ENCODE results near the gene TEX19.
A peak's percentile ranks its signal among the peaks of the same experiment; 100 is the strongest.
"Not testable (repeated sequence)": the region's sequence is repeated elsewhere in the genome, so short reads cannot be mapped to it uniquely, and the experiment has no call there.

TEX19 gene

DNA sequence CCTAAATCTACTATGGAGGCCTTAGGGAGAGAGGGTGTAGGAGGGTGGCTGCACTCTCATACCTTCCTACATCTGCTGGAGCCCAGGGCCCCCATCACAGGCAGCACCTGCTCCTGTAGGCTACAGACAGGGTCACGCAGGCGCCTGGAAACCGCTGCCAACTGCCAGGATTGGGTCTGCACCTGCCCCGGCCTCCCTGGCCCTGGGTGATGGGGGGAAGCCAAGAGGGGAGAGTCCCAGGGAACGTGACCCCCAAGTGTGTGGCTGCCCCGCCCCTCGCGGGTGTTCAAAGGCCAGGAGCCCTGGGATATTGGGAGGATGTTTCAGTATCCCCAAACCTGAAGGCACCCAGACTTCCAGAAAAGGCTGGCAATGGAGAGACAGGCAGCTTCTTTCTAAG lies 5.6 kb upstream of the TEX19 start:
- DNase-seq (ENCODE audit: low spot score), result no peak

DNA sequence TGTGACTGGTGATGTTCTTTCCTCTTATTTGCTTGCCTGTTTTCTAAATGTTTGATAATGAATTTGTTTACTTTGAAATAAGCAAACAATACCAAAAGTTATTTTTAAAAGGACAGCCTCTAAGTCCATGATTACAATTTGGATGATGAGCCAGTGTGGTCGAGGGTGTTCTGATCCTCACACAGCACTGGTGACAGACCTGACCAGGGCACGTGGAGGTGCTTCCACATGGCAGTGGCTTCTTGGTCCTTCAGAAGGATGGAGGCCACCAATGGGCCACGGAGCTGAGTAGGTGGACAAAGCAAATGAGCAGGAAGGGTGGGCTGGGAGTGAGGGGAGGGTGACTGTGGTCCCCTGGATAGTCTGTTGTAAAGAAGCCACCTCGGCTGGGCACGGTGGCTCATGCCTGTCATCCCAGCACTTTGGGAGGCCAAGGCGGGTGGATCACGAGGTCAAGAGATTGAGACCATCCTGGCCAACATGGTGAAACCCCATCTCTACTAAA lies 4.2 kb upstream of the TEX19 start:
- no peak for DNase-seq (ENCODE audit: low spot score)

DNA sequence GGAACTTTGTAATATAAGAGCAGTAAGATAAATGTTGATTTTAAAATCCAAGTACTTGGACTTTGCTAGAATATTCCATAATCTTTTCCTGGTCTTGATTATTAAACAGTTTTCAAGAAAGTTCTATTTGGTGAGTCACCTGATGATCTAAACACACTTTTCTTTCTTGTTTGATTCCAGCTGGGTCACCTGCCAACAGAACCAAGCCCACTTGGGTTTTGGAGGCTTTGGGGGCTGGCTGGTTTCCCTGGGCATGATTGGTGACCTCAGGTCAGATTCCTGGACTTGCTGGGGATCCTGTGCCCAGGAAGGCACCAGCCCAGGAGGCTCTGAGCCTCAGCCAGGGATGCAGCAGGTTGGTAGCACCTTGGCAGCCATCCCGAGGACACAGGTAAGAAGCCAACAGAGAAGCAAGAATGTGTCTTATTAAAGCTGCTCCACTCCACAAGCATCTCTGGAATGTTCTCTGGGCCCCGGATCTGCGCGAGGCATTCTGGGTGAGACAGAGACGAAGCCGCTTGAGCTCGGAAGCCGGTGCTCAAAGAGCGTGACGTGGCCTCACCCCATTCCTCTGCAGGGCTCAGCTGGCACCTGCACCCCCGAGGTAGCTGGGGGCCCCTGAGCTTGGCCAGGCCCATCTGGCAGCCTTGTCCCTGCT lies 3.1 kb upstream of the TEX19 start:
- no peak for DNase-seq (ENCODE audit: low spot score)

DNA sequence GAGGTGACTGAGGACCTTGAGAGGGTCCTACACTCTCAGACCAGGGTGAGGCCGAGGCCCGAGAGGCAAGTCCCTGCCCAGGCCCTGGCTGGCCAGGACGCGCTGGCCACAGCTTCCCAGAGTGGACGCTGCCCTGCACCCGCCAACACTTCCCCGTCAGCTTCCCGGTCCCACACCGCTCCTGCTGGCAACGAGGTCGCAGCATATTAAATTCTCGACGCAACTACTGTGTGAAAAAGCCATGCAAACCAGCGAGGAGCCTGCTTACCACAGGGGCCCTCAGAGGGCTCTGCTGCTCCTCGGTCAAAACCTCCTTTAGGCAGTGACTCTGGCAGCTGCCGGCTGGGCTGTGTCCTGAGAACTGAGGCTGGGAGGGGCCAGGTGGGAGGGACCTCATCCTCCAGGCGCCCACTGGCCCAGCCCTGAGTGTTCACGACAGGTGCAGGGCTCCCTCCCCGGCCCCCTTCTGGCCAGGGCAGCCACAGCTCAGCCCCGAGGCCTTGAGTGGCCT lies 2.1 kb upstream of the TEX19 start:
- no peak for DNase-seq (ENCODE audit: low spot score)

DNA sequence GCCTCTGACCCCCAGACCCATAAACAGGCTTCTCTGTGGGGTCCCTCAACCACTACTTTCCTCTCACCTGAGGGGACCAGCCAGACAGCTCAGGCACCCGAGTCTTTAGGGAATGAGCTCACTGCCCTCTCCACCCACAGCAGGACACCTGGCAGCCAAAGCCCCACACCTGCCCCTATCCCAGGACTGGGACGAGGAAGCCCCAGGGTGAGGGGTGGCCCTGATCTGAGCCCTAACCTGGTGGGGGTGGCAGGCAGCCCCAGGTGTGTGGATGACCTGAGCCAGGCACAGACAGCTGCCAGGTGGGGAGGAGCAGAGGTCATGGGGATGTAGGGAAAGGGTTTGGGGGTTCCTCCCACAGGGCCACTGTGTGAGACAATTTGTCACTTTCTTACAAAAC lies 1.7 kb upstream of the TEX19 start:
- no peak for DNase-seq (ENCODE audit: low spot score)

DNA sequence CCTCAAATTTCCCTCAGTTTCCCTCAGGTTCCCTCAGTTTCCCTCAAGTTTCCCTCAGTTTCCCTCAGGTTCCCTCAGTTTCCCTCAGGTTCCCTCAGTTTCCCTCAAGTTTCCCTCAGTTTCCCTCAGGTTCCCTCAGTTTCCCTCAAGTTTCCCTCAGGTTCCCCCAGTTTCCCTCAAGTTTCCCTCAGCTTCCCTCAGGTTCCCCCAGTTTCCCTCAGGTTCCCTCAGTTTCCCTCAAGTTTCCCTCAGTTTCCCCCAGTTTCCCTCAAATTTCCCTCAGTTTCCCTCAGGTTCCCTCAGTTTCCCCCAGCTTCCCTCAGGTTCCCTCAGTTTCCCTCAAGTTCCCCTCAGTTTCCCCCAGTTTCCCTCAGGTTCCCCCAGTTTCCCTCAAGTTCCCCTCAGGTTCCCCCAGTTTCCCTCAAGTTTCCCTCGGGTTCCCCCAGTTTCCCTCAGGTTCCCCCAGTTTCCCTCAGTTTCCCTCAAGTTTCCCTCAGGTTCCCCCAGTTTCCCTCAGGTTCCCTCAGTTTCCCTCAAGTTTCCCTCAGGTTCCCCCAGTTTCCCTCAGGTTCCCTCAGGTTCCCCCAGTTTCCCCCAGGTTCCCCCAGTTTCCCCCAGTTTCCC lies 516 bp downstream of the TEX19 start:
- DNase-seq (ENCODE audit: low spot score), result not testable (repeated sequence)

DNA sequence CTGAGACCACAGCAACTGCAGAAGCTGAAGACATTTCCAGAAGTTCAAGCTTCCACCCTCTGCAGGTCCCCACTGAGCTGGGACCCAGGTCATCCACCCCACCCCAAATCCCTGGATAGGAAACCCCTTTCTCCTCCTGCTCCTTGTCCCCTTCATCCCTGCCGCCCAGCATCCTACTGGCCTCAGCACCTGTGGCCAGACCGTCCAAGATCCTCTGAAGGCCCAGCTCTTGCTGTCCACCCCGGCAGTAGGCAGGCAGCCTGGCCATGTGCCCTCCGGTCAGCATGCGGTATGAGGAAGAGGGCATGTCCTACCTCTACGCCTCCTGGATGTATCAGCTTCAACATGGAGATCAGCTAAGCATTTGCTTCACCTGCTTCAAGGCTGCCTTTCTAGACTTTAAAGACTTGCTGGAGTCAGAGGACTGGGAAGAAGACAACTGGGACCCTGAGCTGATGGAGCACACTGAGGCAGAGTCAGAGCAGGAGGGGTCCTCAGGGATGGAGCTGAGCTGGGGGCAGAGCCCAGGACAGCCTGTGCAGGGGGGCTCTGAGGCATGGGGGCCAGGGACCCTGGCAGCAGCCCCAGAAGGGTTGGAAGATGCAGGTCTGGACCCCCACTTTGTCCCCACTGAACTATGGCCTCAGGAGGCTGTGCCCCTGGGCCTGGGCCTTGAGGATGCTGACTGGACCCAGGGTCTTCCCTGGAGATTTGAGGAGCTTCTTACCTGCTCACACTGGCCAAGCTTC lies 3.0 kb downstream of the TEX19 start:
- no peak for DNase-seq (ENCODE audit: low spot score)

DNA sequence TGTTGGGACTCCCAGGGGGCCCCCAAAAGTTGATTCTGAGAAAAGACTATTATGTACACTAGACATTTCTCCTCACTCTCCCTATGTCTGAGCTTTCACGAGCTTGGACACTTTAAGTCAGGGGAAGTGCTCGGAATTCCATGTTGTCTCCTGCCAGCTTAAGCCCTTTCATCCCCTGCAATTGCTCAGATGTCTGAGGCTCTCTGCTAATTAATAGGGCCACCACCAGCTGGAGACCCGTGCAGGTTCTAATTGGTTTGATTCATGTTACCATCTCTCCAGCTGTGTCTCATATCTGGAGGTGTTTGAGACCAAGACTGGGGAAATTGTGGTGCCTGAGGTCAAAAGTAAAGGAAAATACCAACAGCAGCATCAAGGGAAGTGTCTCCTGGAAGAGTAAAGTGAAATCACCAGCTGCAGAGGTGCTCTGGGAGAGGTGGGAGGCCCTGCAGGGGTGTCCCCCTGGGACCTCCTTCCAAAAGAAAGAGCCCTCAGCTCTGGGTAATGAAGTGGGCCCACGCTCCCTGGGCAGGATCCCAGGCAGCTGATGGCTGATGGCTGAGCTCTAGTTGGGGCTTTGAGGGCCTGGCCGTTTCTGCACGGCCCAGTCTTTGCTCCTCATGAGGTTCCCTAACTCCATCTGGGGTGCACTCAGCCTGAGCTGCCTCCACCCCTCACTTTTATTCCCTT lies 6.7 kb downstream of the TEX19 start:
- no peak for DNase-seq (ENCODE audit: low spot score)

DNA sequence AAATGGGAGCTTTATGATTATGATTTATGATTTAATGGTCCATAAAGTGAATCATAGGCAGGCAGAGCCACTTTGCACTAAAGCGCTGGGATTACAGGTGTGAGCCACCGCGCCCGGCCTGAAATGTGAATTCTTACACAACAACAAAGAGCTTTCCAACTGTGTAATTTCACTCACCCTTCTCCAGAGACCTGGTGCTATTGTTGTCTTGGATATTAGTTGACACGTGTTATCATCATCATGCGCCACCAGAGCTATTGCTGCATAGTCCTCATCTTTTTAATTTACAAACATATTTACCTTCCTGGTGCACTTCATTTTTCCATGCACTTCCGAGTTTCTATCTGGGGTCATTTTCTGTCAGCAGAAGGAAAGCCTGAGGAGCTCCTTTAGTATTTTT lies 7.7 kb downstream of the TEX19 start:
- no peak for DNase-seq (ENCODE audit: low spot score)

DNA sequence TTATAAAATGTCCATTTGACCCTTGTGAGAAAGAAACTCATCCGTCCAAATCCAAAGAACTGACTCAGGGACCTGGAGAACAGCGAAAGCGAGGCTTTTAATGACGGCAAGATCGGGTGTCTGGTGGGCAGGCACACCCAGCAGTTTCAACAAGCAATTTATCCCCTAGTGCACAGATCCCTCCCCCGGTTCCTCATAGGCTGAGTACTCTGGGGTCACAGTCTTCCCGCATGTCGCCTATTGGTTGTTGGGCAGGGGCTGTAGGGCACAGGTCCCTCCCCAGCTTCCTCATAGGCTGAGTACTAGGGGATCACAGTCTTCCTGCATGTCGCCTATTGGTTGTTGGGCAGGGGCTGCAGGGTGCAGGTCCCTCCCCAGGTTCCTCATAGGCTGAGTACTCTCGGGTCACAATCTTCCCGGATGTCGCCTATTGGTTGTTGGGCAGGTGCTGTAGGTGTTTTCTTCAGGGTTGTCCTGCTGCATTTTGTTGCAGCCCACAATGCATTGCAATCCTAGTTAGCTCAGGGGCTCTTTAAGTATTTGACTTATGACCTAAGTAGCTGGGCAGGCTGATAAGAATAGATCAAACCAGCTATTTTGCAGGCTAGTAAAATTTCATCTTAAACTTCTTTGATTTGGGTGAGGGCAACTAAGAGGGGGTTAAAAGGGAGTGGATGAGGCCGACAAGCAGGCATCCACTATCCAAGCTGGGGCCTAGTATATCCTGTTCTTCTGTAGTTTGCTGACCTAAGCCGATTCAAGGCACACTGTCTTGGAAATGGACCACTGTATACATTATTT lies 8.9 kb downstream of the TEX19 start:
- DNase-seq (ENCODE audit: low spot score), result peak; percentile 96

DNA sequence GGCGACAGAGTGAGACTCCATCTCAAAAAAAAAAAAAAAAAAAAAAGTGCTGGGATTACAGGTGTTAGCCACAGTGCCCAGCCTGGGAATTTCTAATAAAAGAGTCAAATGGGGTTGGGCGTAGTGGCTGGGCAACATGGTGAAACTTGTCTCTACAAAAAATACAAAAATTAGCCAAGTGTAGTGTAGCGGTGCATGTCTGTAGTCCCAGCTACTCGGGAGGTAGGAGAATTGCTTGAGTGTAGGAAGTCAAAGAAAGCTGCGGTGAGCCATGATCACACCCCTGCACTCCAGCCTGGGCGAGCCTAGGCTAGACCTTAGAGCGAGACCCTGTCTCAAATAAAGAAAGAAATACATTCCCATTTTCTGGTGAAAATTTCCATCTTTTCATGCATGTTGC lies 10.2 kb downstream of the TEX19 start:
- DNase-seq (ENCODE audit: low spot score), result no peak

DNA sequence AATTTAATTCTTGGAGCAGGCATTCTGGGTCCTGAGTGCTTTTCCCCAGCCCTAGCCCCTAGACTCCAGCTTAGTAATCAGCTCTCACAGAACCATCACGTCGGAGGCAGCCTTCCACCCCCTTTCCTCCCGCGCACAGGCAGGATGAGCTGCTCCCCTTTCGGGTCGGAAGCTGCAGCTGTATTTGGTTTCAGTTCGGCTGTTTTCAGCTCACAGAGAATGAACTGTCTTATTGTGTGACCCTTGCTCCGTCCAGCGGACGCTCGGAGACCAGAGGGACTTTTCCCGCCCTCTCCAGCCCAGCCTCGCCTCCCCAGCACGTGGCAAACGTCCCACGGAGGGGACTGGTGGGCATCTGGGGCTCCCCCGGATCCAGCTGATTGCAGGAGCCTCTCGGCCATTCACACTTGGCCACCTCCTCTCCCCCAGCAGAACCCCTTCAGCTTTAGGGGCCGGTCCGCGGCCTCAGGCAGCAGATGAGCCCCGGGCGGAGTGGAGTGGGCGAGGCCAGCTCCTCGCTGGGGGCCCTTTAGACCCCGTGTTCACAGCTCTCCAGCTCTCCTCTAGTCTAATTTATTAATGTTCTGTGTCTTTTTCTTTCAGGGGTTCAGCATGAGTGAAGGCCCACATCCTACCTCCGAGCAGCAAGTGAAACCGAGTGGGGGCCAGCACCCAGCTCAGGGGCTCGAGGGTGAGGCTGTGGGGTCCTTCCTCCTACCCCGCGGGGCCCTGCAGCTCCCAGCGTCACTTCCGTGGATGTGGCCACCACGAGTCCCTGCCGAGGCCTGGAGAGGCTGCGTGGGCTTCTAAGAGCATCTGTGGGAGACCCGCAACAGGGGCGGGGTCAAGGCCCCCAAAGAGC lies 11.7 kb downstream of the TEX19 start:
- DNase-seq (ENCODE audit: low spot score), result no peak

DNA sequence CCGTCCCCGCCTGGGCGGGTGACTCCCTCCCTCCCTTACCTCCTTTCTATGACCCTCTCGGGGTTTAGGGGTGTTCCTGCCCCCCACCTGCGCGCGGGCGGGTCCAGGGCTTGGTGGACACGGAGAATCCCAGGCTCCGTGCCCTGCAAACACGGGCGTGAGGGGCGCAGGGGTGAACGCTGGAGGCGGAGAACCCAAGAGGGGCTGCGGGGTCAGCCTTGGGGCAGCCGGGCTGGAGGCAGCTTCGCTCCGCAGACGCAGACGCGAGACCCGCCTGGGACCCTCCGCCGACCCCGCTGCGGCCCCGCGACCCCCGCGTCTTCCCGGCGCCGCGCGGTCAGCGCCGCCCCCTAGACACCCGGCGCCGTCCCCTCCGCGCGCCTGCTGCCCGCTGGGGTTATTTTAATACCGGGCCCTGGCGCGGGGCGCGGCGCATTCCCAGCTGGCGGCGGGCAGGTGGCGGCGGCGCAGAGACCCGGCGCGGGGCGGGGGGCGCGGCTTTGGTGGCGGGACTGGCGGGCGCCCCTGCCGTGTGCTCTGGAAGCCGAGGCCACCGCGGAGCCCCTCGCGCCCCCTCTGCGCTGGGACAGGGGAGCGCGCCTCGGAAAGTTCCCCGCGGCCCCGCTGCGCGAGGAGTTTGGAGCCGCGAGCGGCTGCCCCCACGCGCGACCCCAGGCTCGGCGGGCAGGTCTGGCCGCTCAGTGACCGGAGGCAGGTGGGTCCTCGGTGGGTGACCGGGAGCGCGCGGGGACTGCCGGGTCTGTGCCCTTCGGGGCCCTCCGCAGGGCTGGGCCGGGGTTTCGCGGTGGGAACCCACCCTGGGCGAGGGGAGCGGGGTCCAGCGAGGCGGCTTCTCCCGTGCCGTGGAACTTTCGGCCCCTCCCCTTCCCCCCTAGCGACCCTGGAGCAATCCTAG lies 12.5 kb downstream of the TEX19 start, which contains the start of gene UTS2R:
Gene UTS2R, plus strand, starts transcription at position 433 of the 916 bp plus-strand sequence. CDS start 2,560 bp downstream, outside the sequence.
- no peak for DNase-seq (ENCODE audit: low spot score)

DNA sequence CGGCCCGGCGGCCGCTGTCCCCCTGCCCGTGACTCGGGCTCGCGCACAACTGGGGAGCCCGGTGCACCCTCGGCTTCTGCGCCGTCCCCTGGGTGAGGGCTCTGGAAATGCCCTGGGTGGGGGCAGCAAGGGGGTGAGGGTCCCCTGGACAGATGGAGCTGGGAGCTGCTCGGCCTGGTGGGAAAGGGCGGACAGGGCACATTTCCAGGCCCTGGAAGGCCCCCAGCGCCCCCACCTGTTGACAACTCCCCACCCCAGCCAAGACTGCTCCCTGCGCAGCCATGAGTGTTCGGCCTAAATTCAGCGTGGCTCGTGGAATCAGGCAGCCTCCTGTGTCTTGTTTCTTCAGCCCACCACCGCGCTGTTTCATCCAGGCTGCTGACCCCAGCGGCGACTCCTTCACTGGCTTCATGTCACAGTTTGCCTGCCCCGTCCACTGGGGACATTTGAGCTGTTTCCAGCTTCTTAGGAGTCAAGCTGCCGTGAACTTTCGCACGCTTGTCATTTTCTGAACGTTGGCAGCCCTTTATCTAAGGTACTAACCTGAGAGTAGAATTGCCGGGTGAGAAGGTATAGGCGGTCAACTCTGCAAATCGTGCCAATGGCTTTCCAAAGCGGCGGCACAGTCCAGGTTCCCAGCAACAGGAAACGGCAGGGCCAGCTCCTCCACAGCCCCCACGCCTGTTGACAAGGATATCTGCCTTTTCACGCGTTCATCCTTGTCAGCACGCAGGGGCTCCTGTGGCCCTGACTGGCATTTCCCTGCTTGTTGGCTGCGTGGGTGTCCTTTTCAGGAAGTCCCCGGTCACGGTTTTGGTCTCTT lies 13.4 kb downstream of the TEX19 start:
- no peak for DNase-seq (ENCODE audit: low spot score)

DNA sequence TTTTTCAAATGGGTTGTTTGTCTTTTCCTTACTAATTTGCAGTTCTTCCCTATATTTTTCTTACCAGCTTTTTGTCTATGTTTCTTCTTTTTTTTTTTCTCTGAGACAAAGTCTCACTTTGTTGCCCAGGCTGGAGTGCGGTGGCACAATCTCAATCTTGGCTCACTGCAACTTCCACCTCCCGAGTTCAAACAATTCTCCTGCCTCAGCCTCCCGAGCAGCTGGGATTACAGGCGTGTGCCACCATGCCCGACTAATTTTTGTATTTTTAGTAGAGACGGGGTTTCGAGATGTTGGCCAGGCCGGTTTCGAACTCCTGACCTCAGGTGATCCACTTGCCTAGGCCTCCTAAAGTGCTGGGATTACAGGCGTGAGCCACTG lies 14.0 kb downstream of the TEX19 start:
- DNase-seq (ENCODE audit: low spot score), result not testable (repeated sequence)

DNA sequence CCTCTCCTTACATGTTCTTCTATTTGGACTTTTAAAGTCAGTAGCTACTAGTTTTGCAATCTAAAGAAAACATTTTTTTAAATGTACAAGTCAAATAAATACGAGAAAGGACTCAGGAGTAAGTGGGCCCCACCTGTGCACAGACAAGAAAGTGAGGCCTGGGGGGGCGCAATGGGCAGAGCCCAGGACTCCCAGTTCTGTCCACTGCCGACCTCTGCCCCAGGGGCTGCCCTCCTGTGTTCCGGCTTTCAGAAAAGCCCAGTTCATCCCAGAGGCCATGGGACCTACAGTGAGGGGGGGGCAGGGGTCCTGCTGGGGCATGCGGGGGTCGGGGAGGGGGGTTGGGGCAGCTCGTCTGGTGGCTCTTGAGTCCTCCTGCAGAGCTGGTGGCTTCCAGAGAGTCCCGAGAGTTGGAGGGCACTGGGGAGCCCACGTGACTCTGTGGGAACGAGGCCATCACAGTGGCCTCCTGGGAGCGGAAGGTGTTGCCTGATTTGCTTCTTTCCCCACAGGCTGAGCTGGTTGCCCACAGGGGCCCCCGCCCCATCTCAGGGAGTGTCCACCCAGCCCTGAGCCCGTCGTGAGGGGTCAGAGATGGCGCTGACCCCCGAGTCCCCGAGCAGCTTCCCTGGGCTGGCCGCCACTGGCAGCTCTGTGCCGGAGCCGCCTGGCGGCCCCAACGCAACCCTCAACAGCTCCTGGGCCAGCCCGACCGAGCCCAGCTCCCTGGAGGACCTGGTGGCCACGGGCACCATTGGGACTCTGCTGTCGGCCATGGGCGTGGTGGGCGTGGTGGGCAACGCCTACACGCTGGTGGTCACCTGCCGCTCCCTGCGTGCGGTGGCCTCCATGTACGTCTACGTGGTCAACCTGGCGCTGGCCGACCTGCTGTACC lies 14.9 kb downstream of the TEX19 start:
- no peak for DNase-seq (ENCODE audit: low spot score)
